GM18511 (cell line): Measurements from ENCODE around the gene SRI.

ENCODE experiments used
- ATAC-seq: cut with Tn5 transposase; IDR thresholded peaks from one replicate; pipeline ENCODE4 v1.9.1; 2021; ENCODE audit warnings: mild to moderate bottlenecking, moderate library complexity; ENCODE audit not compliant: unreplicated experiment

SRI gene

DNA sequence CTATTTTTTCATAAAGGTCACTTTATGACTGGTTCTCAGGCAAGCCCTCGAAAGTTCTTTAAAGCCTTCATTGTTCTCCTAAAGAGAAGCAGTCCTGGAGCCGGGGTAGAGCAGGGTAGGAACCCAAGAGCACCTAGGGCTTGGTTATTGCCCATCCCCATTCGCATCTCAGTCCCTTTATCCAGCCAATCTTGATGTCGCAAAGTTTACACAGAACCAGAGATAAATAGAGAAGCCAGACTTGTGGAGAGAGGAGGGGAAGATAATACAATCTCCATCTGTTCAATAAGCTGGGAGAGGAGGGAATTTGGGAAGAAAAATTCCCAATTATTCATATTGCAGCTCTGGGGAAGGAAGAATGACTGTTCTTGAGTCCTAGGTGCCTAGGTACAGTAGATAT lies 6.4 kb upstream of the SRI start:
- no peak for ATAC-seq

DNA sequence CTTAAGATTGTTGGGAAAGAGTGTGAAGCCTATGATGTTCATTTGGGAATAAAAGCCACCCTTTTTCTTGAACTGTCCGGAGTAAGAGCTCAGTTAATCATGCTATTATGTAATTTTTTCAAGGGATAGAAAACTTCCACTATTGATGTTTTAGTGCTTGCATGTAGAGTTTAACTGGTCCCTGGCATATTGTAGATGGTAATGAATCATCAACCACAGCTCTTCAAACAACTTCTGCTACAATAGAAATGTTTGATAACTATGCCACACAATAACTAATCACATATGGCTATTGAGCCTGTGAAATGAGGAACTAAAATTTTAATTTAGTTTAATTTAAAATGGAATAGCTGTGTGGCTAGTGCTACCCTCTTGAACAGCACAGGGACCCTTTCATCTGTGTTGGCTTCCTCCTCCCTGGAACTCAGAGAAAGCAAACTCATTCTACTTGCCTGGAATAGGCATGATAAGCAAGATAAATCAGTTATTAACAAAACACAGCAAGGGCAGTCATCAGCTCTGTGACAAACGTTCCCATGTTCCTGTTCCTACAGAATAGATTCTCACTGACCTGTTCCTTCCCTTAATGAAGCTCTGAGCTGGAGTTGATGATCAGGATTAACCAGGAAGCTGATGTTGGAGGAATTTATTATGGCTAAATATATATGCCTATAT lies 4.9 kb upstream of the SRI start:
- ATAC-seq = no peak

DNA sequence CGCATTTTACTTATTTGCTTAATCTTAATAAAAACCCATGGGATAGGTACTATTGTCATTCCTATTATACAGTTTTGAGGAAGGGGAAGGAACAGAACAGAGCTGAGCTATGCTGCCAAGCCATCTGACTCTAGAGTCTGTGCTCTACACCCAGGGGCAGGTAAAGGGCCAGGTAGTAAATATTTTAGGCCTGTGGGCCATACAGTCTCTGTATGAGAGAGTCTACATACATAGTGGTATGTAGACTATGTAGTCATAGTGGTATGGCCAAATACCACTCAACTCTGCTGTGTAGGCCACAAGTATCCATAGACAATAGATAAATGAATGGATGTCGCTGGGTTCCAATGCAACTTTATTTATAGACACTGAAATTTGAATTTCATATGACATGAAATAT lies 3.4 kb upstream of the SRI start:
- no peak for ATAC-seq

DNA sequence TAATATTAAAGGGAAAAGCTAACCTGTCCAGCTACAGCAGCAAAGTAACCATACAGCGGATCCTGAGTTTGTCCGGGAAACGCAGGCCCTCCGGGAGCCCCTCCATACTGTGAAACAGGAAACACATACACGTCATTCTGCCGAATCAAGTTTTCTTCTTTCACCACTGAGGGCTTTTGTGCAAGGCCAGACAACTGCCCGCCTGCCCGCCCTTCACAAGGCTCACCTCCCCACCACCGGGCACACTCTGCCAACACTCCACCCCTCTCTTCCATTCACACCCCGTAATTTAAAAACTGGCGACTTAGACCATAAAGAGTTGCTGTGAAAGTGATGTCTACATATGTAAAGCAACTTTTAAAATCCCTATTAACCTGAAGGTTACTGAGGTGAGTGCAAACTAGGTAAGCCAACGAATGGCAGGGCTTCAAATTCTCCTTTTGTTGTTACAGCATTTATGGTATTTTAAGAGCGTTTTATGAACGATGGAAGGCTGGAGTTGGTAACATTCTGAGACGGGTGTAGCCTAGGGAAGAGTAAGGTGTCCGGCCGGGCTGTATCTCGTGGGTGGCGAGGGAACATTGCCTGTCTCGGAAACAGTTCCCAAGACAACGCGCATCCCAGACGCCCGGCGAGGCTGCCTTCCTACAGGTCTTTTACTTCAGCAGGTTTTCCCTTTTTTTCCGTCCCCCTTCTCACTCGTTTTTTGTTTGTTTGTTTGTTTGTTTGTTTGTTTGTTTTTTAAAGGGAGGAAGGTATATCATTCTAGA lies 817 bp downstream of the SRI start:
- peak; percentile 38 for ATAC-seq

DNA sequence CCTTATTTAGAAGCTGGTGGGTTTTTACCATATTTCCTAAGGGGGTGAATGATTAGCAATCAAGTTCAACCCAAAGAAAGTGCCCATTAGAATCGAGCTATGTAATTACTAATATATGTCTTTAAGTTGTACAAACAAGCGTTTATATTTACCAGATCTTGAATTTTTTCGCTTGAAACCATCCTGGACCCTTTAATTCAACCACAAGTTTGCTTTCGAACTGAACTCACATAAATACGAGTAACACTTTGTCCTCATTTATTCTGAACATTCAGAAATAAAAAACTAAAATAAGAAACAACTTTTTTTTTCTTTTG lies 1.5 kb downstream of the SRI start:
- no peak for ATAC-seq

DNA sequence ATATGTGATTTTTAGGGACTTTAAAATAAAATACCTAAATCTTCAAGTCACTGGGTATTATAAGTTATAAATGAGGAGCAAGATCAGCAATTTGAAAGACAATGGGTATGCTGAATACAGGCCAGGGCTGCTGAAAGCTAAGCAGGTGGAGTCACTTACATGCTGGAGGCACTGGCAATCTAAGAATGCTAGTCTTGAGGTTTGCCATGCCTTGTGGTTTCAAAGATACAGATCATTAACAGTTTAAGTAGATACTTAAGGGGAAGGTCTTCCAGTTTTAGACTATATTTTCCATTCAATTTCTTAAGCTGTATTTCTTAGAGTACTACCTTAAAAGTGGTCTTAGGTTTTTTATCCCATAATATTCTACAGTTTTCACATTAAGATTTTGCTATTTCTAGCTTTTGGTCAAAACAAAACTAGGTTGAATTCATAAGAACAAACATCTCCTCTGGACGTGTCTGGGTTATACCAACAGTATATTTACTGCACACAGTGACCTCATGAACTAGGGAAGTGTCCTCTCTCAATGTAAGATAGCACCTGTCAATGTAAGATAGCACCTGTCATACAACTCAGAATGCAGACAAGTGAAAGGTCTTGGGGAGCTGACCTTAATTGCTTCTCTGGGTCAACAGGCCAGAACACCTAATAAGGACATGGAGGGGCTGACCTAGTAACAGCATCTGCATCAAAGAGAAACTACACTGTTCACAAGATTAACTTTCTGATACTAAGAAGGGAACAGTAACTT lies 2.0 kb downstream of the SRI start:
- peak; percentile 79 for ATAC-seq

DNA sequence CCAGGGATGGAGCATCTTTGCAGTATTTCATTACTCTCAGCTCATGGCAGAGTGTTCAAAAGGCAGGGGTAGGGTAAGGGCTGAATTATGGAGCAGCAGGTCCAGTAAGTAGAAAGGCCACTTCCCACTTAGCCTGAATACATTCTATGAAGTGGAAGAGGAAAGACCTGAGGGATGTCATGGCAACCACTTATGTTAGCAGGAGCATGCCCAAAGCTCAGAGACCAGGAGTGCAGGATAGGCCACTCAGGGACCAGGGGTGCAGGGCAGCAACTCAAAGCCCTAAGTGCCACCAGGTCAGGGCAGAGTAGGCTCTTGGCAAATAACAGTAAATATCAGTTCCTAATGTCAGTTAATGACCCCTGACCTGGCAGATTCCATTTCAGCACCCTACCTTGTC lies 3.6 kb downstream of the SRI start:
- no peak for ATAC-seq

DNA sequence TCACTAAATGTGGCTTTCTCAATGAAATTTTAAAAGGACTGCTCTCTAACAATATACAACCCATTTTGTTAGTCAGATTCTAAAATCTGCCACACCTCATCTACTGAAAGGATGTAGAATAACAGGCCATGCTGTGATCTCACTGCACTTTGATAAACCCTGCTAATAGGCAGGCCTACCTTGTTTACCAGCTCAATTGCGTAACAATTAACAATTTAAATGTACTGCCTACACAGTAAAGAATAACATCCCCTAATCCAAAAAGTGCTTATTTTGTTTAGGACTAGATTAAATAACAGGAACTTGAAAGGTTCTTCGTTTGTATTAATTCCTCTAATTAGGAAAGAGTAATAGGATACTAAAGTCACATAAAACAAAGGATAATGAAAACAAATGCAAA lies 4.5 kb downstream of the SRI start:
- ATAC-seq = no peak

DNA sequence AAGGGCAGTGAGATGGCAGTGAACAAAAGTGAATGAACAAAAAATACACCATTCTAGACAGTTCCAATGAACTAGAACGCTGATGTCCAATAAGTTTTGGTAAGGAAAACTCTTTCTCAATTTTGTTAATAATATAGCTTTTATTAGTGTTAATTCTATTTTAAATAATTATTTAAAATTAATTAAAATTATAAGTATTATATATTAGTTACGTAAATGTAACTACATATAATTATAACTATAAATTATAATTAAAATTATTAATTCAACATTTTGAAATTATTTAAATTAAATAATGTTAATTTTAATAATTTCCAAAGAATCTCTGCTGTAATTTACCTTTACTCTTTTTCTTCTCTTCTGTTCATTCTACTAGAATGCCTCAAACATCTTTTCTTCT lies 5.4 kb downstream of the SRI start:
- no peak for ATAC-seq

DNA sequence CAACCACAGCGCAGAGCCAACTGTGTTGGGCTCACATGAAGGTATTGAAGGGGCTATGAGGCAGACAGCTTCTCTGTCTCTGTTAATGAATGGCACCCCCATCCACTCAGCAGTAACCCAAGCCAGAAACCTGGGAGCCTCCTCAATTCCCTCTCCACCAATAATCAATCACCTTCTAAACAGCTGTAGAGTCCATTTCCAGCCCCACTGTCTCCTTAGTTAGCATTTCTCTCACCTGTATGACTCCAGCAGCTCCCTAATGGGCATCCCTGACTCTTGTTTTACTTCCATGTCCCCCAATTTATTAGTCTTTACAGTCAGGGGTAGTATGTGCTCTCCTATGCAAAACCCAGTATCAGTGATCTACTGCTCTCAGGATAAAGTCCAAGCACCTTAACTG lies 6.9 kb downstream of the SRI start:
- no peak for ATAC-seq

DNA sequence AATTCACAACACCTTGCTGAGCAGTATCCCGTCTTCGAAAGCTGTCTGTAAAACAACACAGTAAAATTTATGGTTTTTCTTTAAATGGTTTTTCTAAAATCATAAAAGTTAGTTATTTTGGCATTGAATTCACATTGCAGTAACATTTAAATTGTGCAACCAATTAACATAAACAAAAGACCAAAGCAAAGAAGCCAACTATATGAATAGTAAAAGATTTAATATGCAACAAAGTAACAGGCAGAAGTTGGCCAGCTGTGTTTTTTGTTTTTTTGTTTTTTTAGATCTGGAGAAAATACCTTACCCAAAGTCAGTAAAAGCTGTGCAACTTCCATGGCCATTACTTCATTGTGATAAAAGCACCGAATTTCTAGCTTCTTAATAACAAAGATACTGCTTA lies 11.3 kb downstream of the SRI start:
- no peak for ATAC-seq

DNA sequence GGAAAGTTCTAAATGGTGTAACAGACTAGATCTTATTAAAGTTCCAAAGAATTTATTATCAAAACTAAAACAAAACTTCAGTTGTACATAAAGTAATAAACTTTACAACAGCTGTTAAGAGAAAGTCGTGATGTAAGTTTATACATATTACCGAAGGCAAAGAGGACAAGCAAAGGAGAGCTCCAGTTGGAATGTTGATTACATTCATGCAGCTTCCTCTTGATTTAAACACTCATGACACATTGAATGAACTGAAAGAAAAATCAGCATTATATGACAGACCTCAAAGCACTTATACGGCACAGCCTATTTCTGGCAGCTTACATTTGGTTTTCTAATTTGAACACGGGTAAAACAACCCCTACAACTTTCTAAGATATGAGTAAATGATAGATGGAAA lies 13.6 kb downstream of the SRI start:
- no peak for ATAC-seq

DNA sequence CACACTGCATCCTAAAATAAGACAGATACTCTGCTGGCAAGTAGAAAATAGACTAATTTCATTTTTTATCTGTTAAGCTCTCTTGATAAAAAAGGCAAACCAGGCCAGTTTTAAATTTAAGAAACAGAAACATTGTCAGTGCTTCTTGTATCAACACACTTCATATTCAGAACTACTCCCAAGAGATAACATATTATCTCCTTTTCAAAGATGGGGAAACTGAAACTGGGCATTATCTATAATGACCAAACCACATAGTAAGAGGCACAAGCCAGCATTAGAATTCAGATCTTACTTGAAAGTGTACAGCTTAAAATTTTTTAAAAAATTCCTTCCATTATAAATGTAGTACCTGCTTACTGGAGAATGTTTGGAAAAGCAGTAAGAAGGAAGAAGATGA lies 14.7 kb downstream of the SRI start:
- ATAC-seq = no peak

DNA sequence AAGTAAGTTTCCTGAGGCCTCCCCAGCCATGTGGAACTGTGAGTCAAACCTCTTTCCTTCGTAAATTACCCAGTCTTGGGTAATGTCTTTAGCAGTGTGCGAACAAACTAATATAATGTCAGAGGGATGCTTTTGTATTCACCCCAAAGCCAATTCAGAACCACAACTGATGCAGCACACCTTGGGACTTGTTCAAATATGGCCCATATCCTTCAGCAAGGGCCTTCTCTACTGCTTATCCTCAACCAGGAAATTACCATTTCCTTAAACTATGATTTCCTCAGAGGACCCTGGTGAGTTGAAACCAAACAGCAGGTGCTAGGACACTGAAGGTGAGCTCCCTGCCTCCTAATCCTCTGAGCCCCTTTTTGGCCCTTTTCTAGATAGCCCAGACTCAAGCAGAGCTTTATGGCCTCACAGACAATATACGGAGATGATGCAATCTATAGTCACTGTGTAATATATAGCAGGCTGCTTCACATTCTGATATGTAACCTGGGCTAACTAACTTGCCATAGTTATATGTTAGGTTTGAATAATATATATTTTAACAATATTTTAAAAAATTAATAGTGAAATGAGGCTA lies 15.2 kb downstream of the SRI start:
- ATAC-seq = no peak

DNA sequence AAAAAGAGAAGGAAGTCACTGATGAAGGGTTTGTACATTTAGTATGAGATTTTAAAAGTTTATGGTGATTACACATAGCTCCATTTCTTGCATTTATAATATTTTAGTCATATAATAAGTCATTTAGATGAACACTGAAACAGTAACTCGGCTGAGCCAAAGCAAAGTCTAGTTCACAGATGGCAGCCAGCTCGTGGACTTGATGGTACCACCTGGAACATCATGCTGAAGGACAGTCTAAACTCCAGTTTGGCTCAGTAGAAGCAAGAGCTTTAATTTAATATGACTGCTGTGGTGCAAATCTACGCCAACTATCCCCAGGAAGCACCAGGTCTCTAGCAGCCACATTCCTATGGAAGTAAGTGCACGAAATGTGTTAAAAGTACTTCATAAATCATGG lies 16.4 kb downstream of the SRI start:
- ATAC-seq = no peak

DNA sequence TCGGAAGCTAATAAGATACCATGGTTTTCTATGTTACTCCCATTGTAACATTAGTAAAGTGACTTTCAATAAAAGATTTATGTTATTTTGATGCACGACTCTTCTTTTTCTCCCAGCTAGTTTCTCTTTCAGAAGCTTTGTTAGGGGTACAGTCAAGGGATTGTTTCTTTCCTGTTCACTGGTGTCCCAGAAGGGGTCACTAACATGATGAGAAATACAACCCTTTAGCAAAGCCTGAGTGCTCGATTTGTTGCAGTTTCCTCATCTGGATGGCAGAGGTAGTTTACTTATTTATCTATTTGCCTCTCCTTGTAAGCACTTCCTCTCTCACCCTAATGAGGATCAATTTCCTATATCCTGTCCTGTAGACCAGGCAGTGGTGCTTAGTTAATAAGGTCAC lies 17.0 kb downstream of the SRI start:
- no peak for ATAC-seq

DNA sequence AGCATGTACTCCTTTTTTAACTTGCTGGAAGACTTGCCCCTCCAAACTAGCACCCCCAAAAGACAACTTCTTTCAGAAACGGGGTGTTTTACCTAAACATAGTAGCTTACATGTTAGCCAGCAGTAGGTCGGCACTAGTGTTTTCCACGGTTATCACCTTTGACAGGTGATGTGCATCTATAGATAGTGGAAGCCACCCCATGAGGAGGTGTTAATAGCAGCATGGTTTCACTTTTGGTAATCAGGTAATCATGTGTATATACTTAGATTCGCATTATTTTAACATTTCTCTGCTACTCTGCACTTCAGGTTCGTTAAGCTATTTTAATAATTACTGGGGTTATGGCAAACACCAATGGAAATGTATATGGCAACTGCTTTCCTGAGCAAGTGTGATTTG lies 17.6 kb downstream of the SRI start:
- ATAC-seq = peak; percentile 45

DNA sequence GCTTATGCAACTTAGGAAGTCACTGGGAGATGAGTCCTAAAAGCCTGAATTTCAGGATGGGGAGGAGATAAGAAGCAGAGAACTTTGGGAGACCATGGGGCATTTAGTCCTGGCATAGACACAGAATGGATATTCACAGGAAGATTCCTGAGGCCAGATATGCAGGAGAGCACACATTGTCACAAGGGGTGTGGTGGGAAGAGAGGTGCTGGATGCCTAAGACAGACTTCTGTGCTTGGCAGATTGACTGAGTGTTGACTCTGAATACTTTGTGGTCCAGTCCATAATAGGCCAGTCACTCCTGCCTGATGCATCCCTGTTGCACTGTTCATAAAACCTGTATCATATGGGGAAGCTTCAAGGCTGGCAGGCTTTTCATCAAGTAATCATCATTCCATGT lies 18.5 kb downstream of the SRI start:
- ATAC-seq = no peak

DNA sequence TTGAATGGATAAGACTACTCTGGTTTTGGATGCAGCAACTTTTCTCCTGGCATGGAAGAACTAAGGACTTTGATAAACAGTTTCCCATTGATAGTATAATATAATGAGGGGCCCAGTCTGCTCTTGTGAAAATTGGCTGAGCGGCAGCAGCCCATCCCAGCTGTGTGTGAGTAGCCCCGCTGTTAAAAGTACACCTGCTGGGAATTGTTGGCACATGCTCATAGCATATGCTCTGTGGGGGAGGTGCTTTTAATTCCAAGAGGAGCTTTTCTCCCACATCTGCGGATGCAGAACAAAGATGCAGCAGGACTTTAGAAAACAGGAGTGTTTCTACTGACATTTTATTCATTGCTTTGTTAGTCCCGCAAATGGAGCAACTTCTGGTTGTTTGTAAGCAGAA lies 19.0 kb downstream of the SRI start:
- ATAC-seq = no peak

DNA sequence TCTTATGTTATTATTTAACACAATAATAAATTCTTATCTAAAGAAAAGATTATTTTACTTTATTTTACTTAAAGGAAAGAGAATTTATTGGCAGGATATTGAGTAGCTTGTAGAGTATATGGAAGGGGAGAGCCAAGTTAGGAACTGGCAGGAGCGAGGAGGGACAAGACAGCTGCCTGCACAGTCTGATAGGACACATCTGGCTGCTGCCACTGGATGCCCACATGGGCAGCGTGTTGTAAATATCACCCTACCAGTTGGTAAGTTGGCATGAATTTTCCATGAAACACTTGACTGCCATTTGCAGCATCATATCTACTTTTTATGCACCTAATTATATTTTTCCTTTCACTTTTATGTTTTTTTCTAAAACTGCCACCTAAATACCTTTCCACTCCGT lies 19.6 kb downstream of the SRI start:
- ATAC-seq = no peak

DNA sequence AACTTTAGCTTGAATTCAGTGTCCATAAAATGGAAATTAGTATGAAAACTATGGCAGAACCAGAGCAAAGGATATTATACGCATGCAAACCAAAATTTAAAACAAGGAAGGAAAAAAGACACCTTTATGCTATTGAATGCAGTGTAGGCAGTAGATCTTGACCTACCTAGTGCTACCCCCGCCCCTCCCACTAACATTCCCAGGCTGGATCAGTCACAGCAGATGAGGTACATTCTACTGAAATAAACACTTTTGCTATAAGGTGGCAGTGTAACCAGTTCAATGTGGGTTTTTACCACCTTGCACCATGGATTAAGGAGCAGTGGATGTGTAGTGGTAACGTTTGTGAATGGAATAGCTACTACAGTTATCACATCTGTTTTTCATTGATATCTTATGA lies 27.9 kb downstream of the SRI start:
- no peak for ATAC-seq

DNA sequence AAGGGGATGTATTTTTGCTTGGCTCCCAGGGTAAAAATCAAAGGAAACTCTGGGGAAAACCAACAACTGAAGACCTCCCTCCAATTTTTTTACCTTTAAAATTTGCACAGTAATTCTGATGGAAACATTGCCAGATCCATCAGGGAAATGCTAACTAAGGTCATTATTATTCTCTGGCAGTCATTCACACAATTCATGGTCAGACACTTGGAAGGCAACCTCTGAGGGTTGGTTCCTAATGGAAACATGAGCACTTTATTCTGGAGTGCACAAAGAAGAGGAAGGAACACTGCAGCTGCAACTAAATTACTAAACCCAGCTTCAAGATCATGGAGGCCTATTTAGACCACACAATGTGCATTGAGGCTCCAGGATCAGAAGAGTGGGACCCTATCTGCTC lies 34.2 kb downstream of the SRI start:
- ATAC-seq = no peak
